ENCODE results near the gene MARCHF3.
"Not testable (repeated sequence)": the region's sequence is repeated elsewhere in the genome, so short reads cannot be mapped to it uniquely, and the experiment has no call there.

DNA sequence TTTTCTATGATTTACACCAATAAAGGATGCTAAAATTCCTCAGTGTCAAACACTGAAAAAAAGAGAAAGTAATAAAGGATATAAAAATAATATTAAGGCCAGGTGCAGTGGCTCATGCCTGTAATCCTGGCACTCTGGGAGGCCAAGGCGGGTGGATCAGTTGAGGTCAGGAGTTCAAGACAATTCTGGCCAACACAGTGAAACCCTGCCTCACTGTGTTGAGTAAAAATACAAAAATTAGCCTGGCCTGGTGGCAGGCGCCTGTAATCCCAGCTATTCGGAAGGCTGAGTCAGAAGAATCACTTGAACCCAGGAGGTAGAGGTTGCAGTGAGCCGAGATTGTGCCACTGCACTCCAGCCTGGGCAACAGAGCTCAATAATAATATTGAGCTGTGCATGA is 87.5 kb downstream of the MARCHF3 start:
- not testable (repeated sequence) for TF ChIP-seq CTCF, POLR2A (IDR thresholded peaks at IDR 0.05)
